ENCODE measurements around the gene GRHL3.

DNA sequence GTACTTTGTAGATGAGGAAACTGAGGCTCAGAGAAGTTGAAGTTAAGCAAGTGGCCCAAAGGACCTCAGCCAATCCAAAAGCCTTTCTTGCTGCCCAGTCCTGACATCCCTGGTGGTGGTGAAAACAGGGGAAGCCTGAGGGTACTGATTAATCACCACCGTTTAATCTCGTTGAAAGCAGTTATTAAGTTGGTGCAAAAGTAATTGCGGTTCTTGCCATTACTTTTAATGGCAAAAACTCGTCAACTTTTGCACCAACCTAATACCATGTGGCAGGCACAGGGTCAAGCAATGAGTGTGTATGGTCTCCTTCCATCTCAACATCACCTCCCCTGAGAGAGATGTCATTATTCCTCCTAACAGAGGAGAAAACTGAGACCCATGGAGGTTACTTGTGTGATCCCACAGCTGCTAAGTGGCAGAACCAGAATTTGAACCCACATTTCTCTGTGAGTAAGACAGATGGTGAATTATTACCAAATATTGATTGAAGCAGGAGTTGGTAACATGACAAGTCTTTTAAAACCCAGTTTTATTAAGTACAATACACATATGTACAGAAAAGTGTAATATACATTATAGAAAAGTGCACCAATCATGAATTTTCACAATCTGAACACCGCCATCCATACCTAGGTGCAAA is 39.4 kb upstream of the GRHL3 start:
- TF ChIP-seq, protein P1, sequence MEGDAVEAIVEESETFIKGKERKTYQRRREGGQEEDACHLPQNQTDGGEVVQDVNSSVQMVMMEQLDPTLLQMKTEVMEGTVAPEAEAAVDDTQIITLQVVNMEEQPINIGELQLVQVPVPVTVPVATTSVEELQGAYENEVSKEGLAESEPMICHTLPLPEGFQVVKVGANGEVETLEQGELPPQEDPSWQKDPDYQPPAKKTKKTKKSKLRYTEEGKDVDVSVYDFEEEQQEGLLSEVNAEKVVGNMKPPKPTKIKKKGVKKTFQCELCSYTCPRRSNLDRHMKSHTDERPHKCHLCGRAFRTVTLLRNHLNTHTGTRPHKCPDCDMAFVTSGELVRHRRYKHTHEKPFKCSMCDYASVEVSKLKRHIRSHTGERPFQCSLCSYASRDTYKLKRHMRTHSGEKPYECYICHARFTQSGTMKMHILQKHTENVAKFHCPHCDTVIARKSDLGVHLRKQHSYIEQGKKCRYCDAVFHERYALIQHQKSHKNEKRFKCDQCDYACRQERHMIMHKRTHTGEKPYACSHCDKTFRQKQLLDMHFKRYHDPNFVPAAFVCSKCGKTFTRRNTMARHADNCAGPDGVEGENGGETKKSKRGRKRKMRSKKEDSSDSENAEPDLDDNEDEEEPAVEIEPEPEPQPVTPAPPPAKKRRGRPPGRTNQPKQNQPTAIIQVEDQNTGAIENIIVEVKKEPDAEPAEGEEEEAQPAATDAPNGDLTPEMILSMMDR (IDR thresholded peaks at IDR 0.05): no peak
- TF ChIP-seq POLR2A (IDR thresholded peaks at IDR 0.05): no peak

Measured in transverse colon (tissue), 3 donors.